OCI-LY3 (cell line): ENCODE measurements around the gene IL36B.

Experiments
- EZH2phosphoT487 ChIP-seq: fragments of 200-600 bp; shearing (Covaris generic); IDR thresholded peaks from 2 replicates; pipeline ENCODE4 v1.6.1; 2018; ENCODE audit warnings: antibody characterized with exemption, mixed run types, low read depth
- TF ChIP-seq, protein P1 (sequence below): fragments of 200-600, 300-600 bp; sonication (generic); IDR thresholded peaks from 2 replicates; pipeline ENCODE4 v1.5.1; 2014; ENCODE audit warnings: antibody characterized with exemption, low read length, low read depth

DNA sequence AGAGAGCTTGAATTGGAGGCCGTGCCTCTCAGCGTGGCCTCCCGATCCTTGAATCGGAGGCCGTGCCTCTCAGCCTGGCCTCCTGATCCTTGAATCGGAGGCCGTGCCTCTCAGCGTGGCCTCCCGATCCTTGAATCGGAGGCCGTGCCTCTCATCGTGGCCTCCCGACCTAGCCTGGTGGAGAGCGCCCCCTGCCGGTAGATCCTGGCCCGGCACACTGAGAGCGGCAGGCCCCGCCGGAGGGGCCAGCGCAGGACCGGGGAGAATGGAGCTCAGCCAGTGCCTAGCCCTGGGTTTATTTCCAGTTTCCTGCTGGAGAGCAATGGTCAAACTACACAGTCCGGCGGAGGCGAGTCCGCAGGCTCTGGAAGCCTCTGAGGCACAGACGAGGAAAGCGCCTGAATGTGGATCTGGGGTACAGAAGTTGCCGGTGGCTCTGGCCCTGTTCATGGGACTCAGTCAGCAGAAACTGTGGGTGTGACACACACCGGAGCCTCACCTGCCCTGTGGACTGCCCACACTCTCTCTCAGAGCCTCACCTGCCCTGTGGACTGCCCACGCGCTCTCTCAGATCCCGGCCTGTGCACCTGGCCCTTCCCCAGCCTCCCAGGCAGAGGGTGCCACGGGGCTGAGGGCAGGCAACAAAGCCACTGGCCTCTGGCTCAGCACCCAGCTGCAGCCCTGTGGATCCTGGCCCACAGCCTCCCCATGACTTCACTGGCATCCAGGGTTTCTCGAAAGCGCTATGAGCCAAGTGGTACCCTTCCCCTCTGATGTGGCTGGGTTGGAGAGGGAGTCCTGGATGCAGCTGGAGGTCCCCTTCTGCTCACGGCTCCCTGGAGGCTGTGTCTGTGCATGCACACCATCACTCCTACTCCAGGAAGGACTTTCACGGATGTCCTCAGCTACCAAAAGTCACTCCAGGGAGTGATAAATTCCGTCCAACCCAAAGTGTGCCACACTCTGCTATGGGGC lies 1.5 kb downstream of the IL36B start:
- TF ChIP-seq, protein P1, sequence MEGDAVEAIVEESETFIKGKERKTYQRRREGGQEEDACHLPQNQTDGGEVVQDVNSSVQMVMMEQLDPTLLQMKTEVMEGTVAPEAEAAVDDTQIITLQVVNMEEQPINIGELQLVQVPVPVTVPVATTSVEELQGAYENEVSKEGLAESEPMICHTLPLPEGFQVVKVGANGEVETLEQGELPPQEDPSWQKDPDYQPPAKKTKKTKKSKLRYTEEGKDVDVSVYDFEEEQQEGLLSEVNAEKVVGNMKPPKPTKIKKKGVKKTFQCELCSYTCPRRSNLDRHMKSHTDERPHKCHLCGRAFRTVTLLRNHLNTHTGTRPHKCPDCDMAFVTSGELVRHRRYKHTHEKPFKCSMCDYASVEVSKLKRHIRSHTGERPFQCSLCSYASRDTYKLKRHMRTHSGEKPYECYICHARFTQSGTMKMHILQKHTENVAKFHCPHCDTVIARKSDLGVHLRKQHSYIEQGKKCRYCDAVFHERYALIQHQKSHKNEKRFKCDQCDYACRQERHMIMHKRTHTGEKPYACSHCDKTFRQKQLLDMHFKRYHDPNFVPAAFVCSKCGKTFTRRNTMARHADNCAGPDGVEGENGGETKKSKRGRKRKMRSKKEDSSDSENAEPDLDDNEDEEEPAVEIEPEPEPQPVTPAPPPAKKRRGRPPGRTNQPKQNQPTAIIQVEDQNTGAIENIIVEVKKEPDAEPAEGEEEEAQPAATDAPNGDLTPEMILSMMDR, result peak; percentile 14; the same call in 1 of the 2 replicates
- TF ChIP-seq EZH2phosphoT487, result no peak
